Loucy (cell line): ENCODE results near the gene TRPM8.

ENCODE experiments used
- H2AFZ ChIP-seq: fragments of 200-600 bp; sonication (generic); 2 replicates; pipeline ENCODE4 v1.6.0; 2016; ENCODE audit warnings: antibody characterized with exemption, mild to moderate bottlenecking, low read length, moderate library complexity
- H3F3A ChIP-seq: fragments of 200-600 bp; 2 replicates; pipeline ENCODE4 v1.6.0; 2016; ENCODE audit warnings: antibody characterized with exemption, low read depth, mild to moderate bottlenecking
- H3K27me3 ChIP-seq: fragments of 200-600 bp; sonication (generic); 2 replicates; pipeline ENCODE4 v1.6.1; 2014; ENCODE audit warnings: low read length, mild to moderate bottlenecking; ENCODE audit not compliant: insufficient read depth, poor library complexity, severe bottlenecking
- H3K36me3 ChIP-seq: fragments of 200-600 bp; sonication (generic); 2 replicates; pipeline ENCODE4 v1.6.1; 2016; ENCODE audit warnings: low read length; ENCODE audit not compliant: insufficient read depth
- H3K4me1 ChIP-seq: fragments of 200-600 bp; sonication (generic); 2 replicates; pipeline ENCODE4 v1.5.1; 2014; ENCODE audit warnings: low read length, mild to moderate bottlenecking; ENCODE audit not compliant: insufficient read depth, poor library complexity, severe bottlenecking
- H3K4me2 ChIP-seq: fragments of 200-600 bp; sonication (generic); 2 replicates; pipeline ENCODE4 v1.6.0; 2014; ENCODE audit warnings: antibody characterized with exemption, low read length, low read depth, mild to moderate bottlenecking; ENCODE audit not compliant: poor library complexity, severe bottlenecking
- H3K4me3 ChIP-seq: fragments of 200-600 bp; sonication (generic); 2 replicates; pipeline ENCODE4 v1.5.1; 2014; ENCODE audit warnings: low read length, mild to moderate bottlenecking, mixed read lengths; ENCODE audit not compliant: poor library complexity, severe bottlenecking
- H3K79me2 ChIP-seq: fragments of 200-600 bp; sonication (generic); 2 replicates; pipeline ENCODE4 v1.6.1; 2014; ENCODE audit warnings: low read length; ENCODE audit not compliant: insufficient read depth
- H3K9ac ChIP-seq: fragments of 200-600 bp; sonication (generic); 2 replicates; pipeline ENCODE4 v1.6.0; 2014; ENCODE audit warnings: mild to moderate bottlenecking, low read depth, low read length, moderate library complexity; ENCODE audit not compliant: poor library complexity, severe bottlenecking
- H3K9me2 ChIP-seq: fragments of 200-600 bp; sonication (generic); replicated peaks from 2 replicates; pipeline ENCODE4 v1.6.1; 2016; ENCODE audit warnings: low read depth, low read length, mixed read lengths
- H3K9me3 ChIP-seq: fragments of 200-600 bp; sonication (generic); 2 replicates; pipeline ENCODE4 v1.6.1; 2014; ENCODE audit warnings: mild to moderate bottlenecking, antibody characterized with exemption, low read length, low read depth; ENCODE audit not compliant: insufficient read depth
- H4K20me1 ChIP-seq: fragments of 200-600 bp; sonication (generic); 2 replicates; pipeline ENCODE4 v1.6.0; 2014; ENCODE audit warnings: antibody characterized with exemption, low read length, mild to moderate bottlenecking; ENCODE audit not compliant: insufficient read depth, poor library complexity, severe bottlenecking
- EZH2phosphoT487 ChIP-seq: fragments of 200-600 bp; IDR thresholded peaks from 2 replicates; pipeline ENCODE4 v1.6.1; 2018; ENCODE audit warnings: antibody characterized with exemption, mild to moderate bottlenecking, moderate library complexity, borderline replicate concordance
- TF ChIP-seq, protein P1 (sequence below): fragments of 200-600 bp; sonication (generic); conservative IDR thresholded peaks from 2 replicates; pipeline ENCODE4 v1.5.1; 2014; ENCODE audit warnings: mild to moderate bottlenecking, antibody characterized with exemption, low read length

The TRPM8 gene

DNA sequence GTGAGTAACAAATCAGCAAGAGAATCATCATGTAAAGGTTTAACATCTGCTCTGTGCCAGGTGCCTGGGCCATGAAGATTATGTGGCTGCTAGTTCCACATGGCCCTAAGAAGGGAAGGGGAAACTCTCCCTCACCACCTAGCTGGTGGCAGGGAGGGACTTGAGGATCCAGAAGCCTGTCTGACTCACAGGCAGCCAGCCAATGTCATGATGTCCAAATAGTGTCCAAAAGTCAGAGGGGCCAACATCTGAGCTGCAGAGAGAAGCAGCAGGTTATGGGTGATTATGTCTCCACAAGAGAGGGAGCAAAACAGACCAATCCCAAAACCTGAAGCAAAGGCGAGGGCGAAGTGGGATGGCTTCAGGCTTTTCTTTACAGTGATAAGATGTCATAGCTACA is 71.4 kb downstream of the TRPM8 start:
- no peak overlapping the region for H3K4me2 ChIP-seq
- H3K4me3 ChIP-seq, result no peak overlapping the region
- H3K4me1 ChIP-seq, result peaks cover 6% of the 10 kb centered on the region
- no peaks in the 10 kb centered on the region for H3K9me2 ChIP-seq
- H3K27me3 ChIP-seq, result peaks cover 25% of the 10 kb centered on the region
- no peaks in the 10 kb centered on the region for H3F3A ChIP-seq
- H3K36me3 ChIP-seq, result no peaks in the 10 kb centered on the region
- no peak overlapping the region for H3K9ac ChIP-seq
- no peaks in the 10 kb centered on the region for H3K9me3 ChIP-seq
- H4K20me1 ChIP-seq, result no peaks in the 10 kb centered on the region
- H2AFZ ChIP-seq, result no peak overlapping the region
- no peak for TF ChIP-seq EZH2phosphoT487
- TF ChIP-seq, protein P1, sequence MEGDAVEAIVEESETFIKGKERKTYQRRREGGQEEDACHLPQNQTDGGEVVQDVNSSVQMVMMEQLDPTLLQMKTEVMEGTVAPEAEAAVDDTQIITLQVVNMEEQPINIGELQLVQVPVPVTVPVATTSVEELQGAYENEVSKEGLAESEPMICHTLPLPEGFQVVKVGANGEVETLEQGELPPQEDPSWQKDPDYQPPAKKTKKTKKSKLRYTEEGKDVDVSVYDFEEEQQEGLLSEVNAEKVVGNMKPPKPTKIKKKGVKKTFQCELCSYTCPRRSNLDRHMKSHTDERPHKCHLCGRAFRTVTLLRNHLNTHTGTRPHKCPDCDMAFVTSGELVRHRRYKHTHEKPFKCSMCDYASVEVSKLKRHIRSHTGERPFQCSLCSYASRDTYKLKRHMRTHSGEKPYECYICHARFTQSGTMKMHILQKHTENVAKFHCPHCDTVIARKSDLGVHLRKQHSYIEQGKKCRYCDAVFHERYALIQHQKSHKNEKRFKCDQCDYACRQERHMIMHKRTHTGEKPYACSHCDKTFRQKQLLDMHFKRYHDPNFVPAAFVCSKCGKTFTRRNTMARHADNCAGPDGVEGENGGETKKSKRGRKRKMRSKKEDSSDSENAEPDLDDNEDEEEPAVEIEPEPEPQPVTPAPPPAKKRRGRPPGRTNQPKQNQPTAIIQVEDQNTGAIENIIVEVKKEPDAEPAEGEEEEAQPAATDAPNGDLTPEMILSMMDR, result no peak
- no peaks in the 10 kb centered on the region for H3K79me2 ChIP-seq

DNA sequence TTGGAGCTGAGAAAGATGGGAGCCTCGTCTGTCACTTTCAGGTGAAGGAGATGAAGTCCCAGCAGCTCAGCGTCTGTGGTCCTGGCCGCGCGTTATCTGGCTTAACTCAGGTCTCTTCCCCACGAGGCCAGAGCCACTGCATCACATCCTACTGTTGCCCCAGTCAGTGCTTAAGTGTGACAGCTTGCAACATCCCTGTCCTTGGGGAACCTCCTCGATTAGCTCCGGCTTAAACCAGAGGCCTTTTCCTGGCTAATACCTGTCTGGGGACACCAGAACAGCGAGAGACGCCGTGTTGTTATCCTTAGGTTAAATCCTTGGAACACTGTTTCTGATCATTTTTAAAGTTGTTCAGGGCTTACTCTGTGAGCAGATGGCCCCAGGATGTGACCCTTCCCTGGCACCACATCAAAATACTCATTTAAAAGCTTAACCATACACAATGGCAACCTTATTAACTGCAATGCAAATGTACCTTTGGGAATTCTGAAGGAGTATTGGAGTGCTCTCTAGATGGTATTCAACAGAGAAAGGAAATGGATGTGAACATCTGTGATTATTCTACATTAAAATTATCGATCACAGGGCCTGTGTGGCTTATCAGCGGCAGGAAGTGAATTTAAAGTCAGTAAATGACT is 72.2 kb downstream of the TRPM8 start:
- H2AFZ ChIP-seq, result no peak overlapping the region
- H3K9ac ChIP-seq, result no peak overlapping the region
- H3K4me3 ChIP-seq, result no peak overlapping the region
- TF ChIP-seq EZH2phosphoT487, result no peak
- TF ChIP-seq, protein P1, result no peak
- H3F3A ChIP-seq, result no peaks in the 10 kb centered on the region
- no peaks in the 10 kb centered on the region for H3K36me3 ChIP-seq
- H4K20me1 ChIP-seq, result no peaks in the 10 kb centered on the region
- no peak overlapping the region for H3K4me2 ChIP-seq
- peaks cover 6% of the 10 kb centered on the region for H3K4me1 ChIP-seq
- H3K9me3 ChIP-seq, result no peaks in the 10 kb centered on the region
- no peaks in the 10 kb centered on the region for H3K79me2 ChIP-seq
- no peaks in the 10 kb centered on the region for H3K9me2 ChIP-seq
- peaks cover 29% of the 10 kb centered on the region for H3K27me3 ChIP-seq

DNA sequence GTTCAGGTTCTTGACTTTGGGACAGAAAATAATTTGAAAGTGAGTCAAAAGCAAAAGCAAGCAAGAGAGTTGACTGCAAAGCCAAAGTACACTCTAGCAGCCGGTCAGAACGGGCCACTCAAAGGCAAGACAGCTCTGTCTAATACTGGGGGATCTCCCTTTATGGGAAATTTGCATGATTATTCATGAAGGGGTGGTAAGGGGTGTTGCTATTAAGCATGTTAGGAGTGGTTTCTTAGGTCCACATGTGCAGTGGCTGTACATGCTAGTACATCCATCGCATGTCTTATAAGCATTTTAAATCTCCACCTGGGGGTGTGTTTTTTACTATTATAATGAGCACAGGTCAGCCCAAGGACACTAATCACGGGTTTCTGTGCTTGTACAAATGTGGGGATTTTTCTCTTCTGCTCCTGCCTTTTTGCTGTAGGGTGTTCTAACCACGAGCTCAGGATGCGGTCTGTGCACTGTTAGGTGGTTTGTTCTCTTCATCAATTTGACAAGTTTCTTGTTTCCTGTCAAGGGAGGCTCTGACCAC is 73.2 kb downstream of the TRPM8 start:
- Histone ChIP-seq H2AFZ (no peak overlapping the region), H3K4me3 (no peak overlapping the region), H3K36me3 (no peaks in the 10 kb centered on the region), H3K9ac (no peak overlapping the region), H3F3A (no peaks in the 10 kb centered on the region), H3K4me1 (peaks cover 6% of the 10 kb centered on the region), H4K20me1 (no peaks in the 10 kb centered on the region), H3K9me2 (no peaks in the 10 kb centered on the region), H3K4me2 (no peak overlapping the region), H3K79me2 (no peaks in the 10 kb centered on the region), H3K27me3 (peaks cover 29% of the 10 kb centered on the region), H3K9me3 (no peaks in the 10 kb centered on the region)
- TF ChIP-seq, protein P1, result no peak
- no peak for TF ChIP-seq EZH2phosphoT487
